ENCODE data around the gene COL6A3.
"Not testable (repeated sequence)": the region's sequence is repeated elsewhere in the genome, so short reads cannot be mapped to it uniquely, and the experiment has no call there.

The COL6A3 gene

DNA sequence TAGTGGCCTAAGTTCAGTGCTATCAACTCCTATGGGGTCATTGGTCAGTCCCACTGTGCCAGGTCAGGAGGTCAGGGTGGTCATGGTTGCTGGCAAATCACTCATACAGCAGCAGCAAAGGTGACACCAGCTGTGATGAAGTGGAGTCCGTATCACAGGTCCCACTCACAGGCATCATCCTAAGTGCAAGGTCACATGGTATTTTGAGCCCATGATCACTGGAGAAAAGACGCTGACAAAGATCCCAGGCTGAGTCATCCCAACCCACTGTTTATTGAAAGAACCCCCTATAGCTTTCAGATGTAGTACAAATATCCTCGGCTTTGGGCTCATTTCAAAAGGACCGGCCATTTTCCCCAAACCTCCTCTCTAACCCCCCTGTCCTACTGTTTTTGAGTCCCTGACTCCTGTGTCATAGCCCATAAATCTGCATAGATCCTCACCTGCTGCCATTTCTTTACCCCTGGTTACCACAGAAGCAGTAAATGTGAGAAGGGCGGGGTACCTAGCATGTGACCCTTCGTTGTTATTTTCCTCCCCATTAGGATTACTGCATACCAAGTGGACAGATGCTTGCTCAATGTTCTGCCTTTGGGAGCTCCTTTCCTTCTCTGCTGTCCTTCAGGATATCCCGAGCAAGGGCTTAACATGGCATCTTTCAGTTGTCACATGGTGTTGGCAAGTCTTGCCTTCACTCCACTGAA, 107.7 kb downstream of the COL6A3 start:
- peaks cover 36% of the 10 kb centered on the region for H3K9me3 Mint-ChIP-seq
- no peak overlapping the region for H3K27ac Mint-ChIP-seq
- peaks cover 19% of the 10 kb centered on the region for H3K36me3 Mint-ChIP-seq (ENCODE audit: low read depth)
- TF ChIP-seq, protein P1, sequence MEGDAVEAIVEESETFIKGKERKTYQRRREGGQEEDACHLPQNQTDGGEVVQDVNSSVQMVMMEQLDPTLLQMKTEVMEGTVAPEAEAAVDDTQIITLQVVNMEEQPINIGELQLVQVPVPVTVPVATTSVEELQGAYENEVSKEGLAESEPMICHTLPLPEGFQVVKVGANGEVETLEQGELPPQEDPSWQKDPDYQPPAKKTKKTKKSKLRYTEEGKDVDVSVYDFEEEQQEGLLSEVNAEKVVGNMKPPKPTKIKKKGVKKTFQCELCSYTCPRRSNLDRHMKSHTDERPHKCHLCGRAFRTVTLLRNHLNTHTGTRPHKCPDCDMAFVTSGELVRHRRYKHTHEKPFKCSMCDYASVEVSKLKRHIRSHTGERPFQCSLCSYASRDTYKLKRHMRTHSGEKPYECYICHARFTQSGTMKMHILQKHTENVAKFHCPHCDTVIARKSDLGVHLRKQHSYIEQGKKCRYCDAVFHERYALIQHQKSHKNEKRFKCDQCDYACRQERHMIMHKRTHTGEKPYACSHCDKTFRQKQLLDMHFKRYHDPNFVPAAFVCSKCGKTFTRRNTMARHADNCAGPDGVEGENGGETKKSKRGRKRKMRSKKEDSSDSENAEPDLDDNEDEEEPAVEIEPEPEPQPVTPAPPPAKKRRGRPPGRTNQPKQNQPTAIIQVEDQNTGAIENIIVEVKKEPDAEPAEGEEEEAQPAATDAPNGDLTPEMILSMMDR (IDR thresholded peaks at IDR 0.05): no peak
- DNase-seq: no peak
- peaks cover under 1% of the 10 kb centered on the region for H3K27me3 Mint-ChIP-seq (ENCODE audit: low read depth, poor library complexity)
- no peak overlapping the region for H3K4me3 Mint-ChIP-seq
- H3K4me1 Mint-ChIP-seq: peaks cover 8% of the 10 kb centered on the region

DNA sequence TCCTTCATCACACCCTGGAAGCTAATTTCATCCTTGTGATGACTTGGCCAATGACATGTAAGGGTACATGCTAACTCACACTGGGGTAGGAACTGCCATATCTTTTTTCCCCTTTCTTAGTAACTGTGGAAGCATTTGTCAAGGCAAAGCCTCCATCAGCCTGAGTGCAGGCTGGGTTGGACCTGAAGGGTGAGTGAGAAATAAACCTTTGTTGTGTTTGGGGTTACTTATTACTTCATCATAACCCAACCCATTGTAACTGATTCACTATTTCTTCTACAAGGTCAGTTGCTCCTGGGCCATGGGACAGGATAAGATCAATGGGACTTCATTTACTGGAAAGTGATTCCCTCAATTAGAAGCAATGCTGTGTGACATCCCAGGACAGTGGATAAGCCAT, 108.4 kb downstream of the COL6A3 start:
- Mint-ChIP-seq H3K4me3 (no peak overlapping the region), H3K27me3 (ENCODE audit: low read depth, poor library complexity) (peaks cover 3% of the 10 kb centered on the region), H3K9me3 (peaks cover 43% of the 10 kb centered on the region), H3K27ac (no peak overlapping the region), H3K36me3 (ENCODE audit: low read depth) (peaks cover 21% of the 10 kb centered on the region), H3K4me1 (peaks cover 7% of the 10 kb centered on the region)
- TF ChIP-seq, protein P1 (IDR thresholded peaks at IDR 0.05): no peak
- DNase-seq: no peak

DNA sequence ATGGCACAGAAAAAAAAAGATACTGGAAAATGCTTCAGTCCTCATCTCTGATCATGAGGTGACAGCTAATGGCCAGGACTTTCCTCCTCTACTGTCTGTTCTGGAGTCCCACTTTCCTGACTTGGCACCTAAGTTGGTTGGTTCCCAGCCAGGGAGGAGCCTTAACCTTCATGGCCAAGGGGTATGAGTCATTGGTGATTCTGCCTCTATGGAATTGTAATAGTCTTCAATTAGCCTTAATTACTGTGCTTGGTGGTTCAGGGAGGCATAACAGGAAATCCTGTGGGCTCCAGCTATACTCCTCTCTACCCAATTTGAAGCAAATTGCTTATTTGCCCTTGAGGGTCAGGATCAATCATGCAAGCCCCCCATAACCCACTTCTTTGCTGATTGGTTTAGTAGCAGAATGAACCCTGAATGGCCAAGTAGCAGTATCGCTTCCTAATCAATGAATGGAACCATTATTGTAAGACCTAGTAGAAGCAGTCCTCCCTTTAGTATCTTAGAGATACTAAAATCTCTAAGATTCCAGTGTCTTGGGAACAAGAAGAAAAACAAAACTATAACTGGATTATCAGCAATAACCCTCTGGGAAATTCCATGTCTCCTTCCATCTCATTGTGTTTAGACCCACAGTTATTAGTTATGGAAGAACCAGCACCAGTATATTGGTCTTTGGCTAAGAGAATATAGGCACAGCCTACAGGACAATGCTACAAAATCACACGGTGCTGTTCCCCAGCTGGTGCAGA, 109.0 kb downstream of the COL6A3 start:
- Mint-ChIP-seq H3K36me3 (ENCODE audit: low read depth) (peaks cover 21% of the 10 kb centered on the region), H3K4me1 (peaks cover 10% of the 10 kb centered on the region), H3K4me3 (no peak overlapping the region), H3K27me3 (ENCODE audit: low read depth, poor library complexity) (peaks cover 3% of the 10 kb centered on the region), H3K27ac (no peak overlapping the region), H3K9me3 (peaks cover 44% of the 10 kb centered on the region)
- TF ChIP-seq, protein P1 (IDR thresholded peaks at IDR 0.05): no peak
- no peak for DNase-seq

DNA sequence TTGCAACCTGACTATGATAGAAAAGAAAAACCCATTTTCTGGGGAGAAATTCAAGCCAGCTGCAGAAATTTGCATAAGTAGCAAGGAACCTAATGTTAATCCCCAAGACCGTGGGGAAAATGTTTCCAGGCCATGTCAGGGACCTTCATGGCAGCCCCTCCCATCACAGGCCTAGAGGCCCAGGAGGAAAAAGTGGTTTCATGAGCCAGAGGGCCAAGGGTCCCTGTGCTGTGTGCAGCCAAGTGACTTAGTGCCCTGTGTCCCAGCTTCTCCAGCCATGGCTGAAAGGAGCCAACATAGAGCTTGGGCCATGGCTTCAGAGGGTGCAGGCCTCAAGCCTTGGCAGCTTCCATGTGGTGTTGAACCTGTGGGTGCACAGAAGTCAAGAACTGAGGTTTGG, 110.7 kb downstream of the COL6A3 start:
- H3K27ac Mint-ChIP-seq; DNase-seq; H3K4me3 Mint-ChIP-seq; H3K27me3 Mint-ChIP-seq (ENCODE audit: low read depth, poor library complexity): not testable (repeated sequence)
- H3K4me1 Mint-ChIP-seq: peaks cover 23% of the 10 kb centered on the region
- H3K36me3 Mint-ChIP-seq (ENCODE audit: low read depth): peaks cover 21% of the 10 kb centered on the region
- peaks cover 44% of the 10 kb centered on the region for H3K9me3 Mint-ChIP-seq

DNA sequence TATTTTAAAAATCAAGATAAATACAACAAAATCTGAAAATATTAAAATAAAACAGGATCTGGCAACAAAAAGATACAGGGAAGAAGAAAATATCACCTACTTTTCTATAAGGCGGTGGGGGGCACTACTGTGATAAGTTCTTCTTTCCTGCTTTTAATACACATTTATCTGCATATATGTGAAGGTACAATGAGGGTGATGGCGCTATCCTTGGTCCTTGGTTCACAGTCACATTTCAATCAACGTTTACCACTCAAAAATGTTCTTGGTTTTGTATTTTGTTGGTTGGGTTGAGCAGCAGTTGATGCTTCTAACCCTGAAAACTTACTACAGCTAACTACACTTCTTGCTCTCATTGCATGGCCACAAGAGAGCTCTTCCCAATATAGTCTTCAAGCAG, 112.4 kb downstream of the COL6A3 start:
- Mint-ChIP-seq H3K36me3 (ENCODE audit: low read depth) (peaks cover 21% of the 10 kb centered on the region), H3K27me3 (ENCODE audit: low read depth, poor library complexity) (peaks cover 3% of the 10 kb centered on the region), H3K9me3 (peaks cover 44% of the 10 kb centered on the region), H3K4me1 (peaks cover 39% of the 10 kb centered on the region), H3K4me3 (no peak overlapping the region), H3K27ac (no peak overlapping the region)
- TF ChIP-seq, protein P1 (IDR thresholded peaks at IDR 0.05): no peak
- DNase-seq: no peak

DNA sequence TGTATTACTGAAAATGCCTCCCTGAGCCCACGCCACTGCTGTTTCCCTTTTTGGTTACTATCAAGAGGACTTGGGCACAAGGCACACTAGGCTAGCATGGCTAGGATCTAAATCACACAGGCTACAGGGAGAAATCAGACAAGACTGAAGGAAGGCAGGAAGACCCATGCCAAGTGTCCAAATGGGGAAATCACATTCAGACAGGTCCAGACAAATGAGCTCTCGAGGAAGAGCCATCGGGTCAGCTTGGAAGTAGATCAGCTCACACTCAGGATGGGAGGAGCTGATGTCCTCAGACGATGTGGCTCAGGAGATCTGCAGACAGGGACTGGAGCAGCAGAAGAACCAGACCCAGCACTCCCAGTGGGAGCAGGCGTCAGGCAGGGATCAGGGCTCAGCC, 113.2 kb downstream of the COL6A3 start:
- Mint-ChIP-seq H3K27me3 (ENCODE audit: low read depth, poor library complexity) (peaks cover 3% of the 10 kb centered on the region), H3K27ac (no peak overlapping the region), H3K4me1 (peaks cover 47% of the 10 kb centered on the region), H3K9me3 (peaks cover 44% of the 10 kb centered on the region), H3K4me3 (no peak overlapping the region), H3K36me3 (ENCODE audit: low read depth) (peaks cover 21% of the 10 kb centered on the region)
- TF ChIP-seq, protein P1 (IDR thresholded peaks at IDR 0.05): no peak
- no peak for DNase-seq
